ENCODE results near the gene NMRK2.

DNA sequence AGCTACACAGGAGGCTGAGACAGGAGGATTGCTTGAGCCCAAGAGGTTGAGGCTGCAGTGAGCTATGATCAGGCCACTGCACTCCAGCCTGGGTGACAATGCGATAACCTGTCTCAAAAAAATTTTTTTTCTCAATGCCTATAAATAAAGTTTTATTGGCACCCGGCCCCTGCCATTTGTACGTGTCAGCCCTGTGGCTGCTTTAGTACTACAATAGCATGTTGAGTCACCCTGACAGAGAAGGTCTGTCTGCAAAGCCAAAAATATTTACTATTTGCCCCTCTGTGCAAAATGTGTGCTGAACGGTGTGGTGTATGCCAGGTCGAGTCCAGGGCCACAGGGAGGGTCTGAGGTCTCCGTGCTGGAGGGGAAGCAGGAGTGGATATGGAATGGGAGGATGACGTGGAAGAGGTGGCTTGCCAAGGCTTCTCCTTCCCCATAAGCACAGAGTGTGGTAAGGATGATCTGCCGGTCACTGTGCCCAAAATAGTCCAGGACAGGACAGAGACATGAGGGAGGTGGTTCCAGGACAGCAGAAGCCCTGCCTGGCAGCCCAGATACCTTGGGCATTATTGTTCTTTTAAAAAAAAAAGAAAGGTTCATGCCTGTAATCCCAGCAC lies 10.0 kb downstream of the NMRK2 start:
- TF ChIP-seq, protein P1, sequence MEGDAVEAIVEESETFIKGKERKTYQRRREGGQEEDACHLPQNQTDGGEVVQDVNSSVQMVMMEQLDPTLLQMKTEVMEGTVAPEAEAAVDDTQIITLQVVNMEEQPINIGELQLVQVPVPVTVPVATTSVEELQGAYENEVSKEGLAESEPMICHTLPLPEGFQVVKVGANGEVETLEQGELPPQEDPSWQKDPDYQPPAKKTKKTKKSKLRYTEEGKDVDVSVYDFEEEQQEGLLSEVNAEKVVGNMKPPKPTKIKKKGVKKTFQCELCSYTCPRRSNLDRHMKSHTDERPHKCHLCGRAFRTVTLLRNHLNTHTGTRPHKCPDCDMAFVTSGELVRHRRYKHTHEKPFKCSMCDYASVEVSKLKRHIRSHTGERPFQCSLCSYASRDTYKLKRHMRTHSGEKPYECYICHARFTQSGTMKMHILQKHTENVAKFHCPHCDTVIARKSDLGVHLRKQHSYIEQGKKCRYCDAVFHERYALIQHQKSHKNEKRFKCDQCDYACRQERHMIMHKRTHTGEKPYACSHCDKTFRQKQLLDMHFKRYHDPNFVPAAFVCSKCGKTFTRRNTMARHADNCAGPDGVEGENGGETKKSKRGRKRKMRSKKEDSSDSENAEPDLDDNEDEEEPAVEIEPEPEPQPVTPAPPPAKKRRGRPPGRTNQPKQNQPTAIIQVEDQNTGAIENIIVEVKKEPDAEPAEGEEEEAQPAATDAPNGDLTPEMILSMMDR (IDR thresholded peaks at IDR 0.05; ENCODE audit: insufficient read depth, low read depth, low read length): no peak
- TF ChIP-seq EZH2 (IDR thresholded peaks at IDR 0.05; ENCODE audit: insufficient read depth, low read length): no peak

Data from astrocyte (in vitro differentiated cells and primary cell).